HEK293 (cell line): ENCODE data around the gene ITPR3.

ENCODE experiments used
- CTCF ChIA-PET: fragments of 350-600 bp; formaldehyde crosslinking; extraction: SDS; loops from one replicate; lab custom pipeline; 2021; ENCODE audit warnings: antibody characterized with exemption; lab: Yijun Ruan, JAX
- POLR2A ChIA-PET: fragments of 300-600 bp; formaldehyde crosslinking; extraction: SDS; loops from one replicate; lab custom pipeline; 2020; ENCODE audit warnings: antibody characterized with exemption, inconsistent platforms; lab: Yijun Ruan, JAX
- H3K27ac ChIP-seq: fragments of 200-500 bp; sonication (Bioruptor generic); 2 replicates; pipeline ENCODE4 v1.5.1; 2014; ENCODE audit warnings: low read depth, low read length, control low read depth, inconsistent platforms; ENCODE audit errors: extremely low read depth
- H3K36me3 ChIP-seq, 2 experiments: fragments of 200-500 bp in 1 of 2; sonication (Bioruptor generic) in 1 of 2; 1 replicate in 1 of 2; 2 replicates in 1 of 2; pipeline ENCODE4 v1.5.1; 2014 to 2017; ENCODE audit warnings: inconsistent platforms in 2 of 2, low read length in 2 of 2; ENCODE audit not compliant: control insufficient read depth in 2 of 2, insufficient read depth in 1 of 2
- H3K4me1 ChIP-seq: fragments of 200-500 bp; sonication (Bioruptor generic); 2 replicates; pipeline ENCODE4 v1.5.1; 2014; ENCODE audit warnings: mild to moderate bottlenecking, low read length, inconsistent platforms; ENCODE audit not compliant: control insufficient read depth, insufficient read depth
- H3K4me3 ChIP-seq: 2 replicates; pipeline ENCODE4 v1.5.1; 2011; ENCODE audit warnings: low read depth, mild to moderate bottlenecking, control low read depth, low read length, moderate library complexity
- H3K9me3 ChIP-seq: fragments of 200-500 bp; sonication (Bioruptor generic); 2 replicates; pipeline ENCODE4 v1.5.1; 2014; ENCODE audit warnings: low read depth, low read length, inconsistent platforms; ENCODE audit not compliant: control insufficient read depth, insufficient read depth
- FEZF1 ChIP-seq: fragments of 450-650 bp; formaldehyde crosslinking; IDR thresholded peaks from 2 replicates; pipeline ENCODE4 v1.5.1; 2016; ENCODE audit warnings: missing biosample characterization, missing genetic modification characterization
- SCRT2 ChIP-seq: fragments of 450-650 bp; formaldehyde crosslinking; IDR thresholded peaks from 2 replicates; pipeline ENCODE4 v1.5.1; 2016; ENCODE audit warnings: missing biosample characterization, missing genetic modification characterization
- ZNF148 ChIP-seq: fragments of 450-650 bp; formaldehyde crosslinking; IDR thresholded peaks from 2 replicates; pipeline ENCODE4 v1.5.0; 2017; ENCODE audit warnings: missing biosample characterization, missing genetic modification characterization, borderline replicate concordance
- ZNF214 ChIP-seq: fragments of 450-650 bp; formaldehyde crosslinking; IDR thresholded peaks from 2 replicates; pipeline ENCODE4 v1.5.1; 2017; ENCODE audit warnings: missing biosample characterization, mild to moderate bottlenecking, missing genetic modification characterization, borderline replicate concordance
- ZNF24 ChIP-seq: fragments of 450-650 bp; formaldehyde crosslinking; IDR thresholded peaks from 2 replicates; pipeline ENCODE4 v1.5.1; 2016; ENCODE audit warnings: missing biosample characterization, missing genetic modification characterization
- ZNF266 ChIP-seq: fragments of 450-650 bp; formaldehyde crosslinking; IDR thresholded peaks from 2 replicates; pipeline ENCODE4 v1.5.1; 2016; ENCODE audit warnings: missing biosample characterization, missing genetic modification characterization, low read depth
- ZNF426 ChIP-seq: fragments of 450-650 bp; formaldehyde crosslinking; IDR thresholded peaks from 2 replicates; pipeline ENCODE4 v1.5.1; 2017; ENCODE audit warnings: missing biosample characterization, missing genetic modification characterization, mild to moderate bottlenecking, inconsistent platforms, moderate library complexity
- ZNF521 ChIP-seq: fragments of 450-650 bp; formaldehyde crosslinking; IDR thresholded peaks from 2 replicates; pipeline ENCODE4 v1.5.1; 2017; ENCODE audit warnings: missing biosample characterization, mild to moderate bottlenecking, missing genetic modification characterization
- ZNF544 ChIP-seq: fragments of 450-650 bp; formaldehyde crosslinking; IDR thresholded peaks from 2 replicates; pipeline ENCODE4 v1.5.0; 2017; ENCODE audit warnings: missing biosample characterization, missing genetic modification characterization
- ZNF548 ChIP-seq: fragments of 450-650 bp; formaldehyde crosslinking; IDR thresholded peaks from 2 replicates; pipeline ENCODE4 v1.5.1; 2016; ENCODE audit warnings: missing biosample characterization, missing genetic modification characterization
- ZNF600 ChIP-seq: fragments of 450-650 bp; formaldehyde crosslinking; IDR thresholded peaks from 2 replicates; pipeline ENCODE4 v1.5.1; 2016; ENCODE audit warnings: missing biosample characterization, missing genetic modification characterization
- ZNF791 ChIP-seq: fragments of 450-650 bp; formaldehyde crosslinking; IDR thresholded peaks from 2 replicates; pipeline ENCODE4 v1.5.1; 2016; ENCODE audit warnings: missing biosample characterization, missing genetic modification characterization
- ZNF830 ChIP-seq: fragments of 450-650 bp; IDR thresholded peaks from 2 replicates; pipeline ENCODE4 v1.5.0; 2018; ENCODE audit warnings: missing biosample characterization, missing genetic modification characterization, low read depth, mild to moderate bottlenecking, moderate library complexity
- TF ChIP-seq, protein P1 (sequence below): fragments of 450-650 bp; formaldehyde crosslinking; IDR thresholded peaks from 2 replicates; pipeline ENCODE4 v1.5.1; 2017; ENCODE audit warnings: missing biosample characterization, missing genetic modification characterization
- TF ChIP-seq, protein P2 (sequence below): fragments of 450-650 bp; formaldehyde crosslinking; IDR thresholded peaks from 2 replicates; pipeline ENCODE4 v1.5.1; 2016; ENCODE audit warnings: missing biosample characterization, missing genetic modification characterization

Gene ITPR3

DNA sequence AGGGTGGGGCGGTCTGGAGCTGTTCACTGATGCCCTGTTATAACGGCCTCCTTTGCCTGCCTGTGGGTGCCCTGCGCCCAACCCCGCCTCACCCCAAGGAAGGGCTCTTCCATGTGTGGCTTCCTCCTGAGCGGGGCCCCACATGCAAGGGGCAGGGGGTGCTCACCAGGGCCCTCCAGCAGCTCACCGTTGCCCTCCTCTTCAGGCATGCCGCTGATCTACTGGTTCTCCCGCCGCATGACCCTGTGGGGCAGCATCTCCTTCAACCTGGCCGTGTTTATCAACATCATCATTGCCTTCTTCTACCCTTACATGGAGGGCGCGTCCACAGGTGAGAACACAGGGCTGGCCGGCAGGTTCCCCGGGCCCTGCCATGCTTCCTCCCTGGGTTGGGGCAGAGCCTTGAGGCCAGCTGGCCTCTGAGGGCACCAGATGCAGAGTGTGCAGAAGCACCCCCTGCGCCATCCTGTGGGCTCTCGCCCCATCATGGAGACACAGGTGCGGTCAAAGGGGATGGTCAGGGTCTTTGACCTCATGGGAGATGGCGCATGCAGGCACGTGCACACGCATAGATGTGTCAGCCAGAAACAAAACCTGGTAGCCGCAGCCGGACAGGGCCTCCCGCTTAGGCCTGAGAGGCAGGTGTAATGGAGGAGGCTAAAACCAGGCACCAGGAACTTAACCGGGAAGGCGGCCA lies 67.5 kb downstream of the ITPR3 start (continued):
- TF ChIP-seq, protein P1, sequence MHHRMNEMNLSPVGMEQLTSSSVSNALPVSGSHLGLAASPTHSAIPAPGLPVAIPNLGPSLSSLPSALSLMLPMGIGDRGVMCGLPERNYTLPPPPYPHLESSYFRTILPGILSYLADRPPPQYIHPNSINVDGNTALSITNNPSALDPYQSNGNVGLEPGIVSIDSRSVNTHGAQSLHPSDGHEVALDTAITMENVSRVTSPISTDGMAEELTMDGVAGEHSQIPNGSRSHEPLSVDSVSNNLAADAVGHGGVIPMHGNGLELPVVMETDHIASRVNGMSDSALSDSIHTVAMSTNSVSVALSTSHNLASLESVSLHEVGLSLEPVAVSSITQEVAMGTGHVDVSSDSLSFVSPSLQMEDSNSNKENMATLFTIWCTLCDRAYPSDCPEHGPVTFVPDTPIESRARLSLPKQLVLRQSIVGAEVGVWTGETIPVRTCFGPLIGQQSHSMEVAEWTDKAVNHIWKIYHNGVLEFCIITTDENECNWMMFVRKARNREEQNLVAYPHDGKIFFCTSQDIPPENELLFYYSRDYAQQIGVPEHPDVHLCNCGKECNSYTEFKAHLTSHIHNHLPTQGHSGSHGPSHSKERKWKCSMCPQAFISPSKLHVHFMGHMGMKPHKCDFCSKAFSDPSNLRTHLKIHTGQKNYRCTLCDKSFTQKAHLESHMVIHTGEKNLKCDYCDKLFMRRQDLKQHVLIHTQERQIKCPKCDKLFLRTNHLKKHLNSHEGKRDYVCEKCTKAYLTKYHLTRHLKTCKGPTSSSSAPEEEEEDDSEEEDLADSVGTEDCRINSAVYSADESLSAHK (tag by site-specific recombination): no peak

- Histone ChIP-seq H3K9me3 (no peaks in the 10 kb centered on the region), H3K4me3 (no peak overlapping the region), H3K27ac (no peak overlapping the region), H3K36me3 (peaks cover 4 to 84% of the 10 kb centered on the region in 2 experiments; a peak in 2 of 3 replicates), H3K4me1 (no peaks in the 10 kb centered on the region)
- CTCF ChIA-PET: interaction anchor here (3.9 kb wide), 1 partner anchor 12 kb away, joined by 29 read pairs; no protein-coding TSS in a partner anchor
- POLR2A ChIA-PET: no interaction called here
- TF ChIP-seq SCRT2 (peak; percentile 76), ZNF214 (no peak)
These were observed 68.0 kb downstream of the ITPR3 start for GRCh38 chr6:33689148-33689494.

DNA sequence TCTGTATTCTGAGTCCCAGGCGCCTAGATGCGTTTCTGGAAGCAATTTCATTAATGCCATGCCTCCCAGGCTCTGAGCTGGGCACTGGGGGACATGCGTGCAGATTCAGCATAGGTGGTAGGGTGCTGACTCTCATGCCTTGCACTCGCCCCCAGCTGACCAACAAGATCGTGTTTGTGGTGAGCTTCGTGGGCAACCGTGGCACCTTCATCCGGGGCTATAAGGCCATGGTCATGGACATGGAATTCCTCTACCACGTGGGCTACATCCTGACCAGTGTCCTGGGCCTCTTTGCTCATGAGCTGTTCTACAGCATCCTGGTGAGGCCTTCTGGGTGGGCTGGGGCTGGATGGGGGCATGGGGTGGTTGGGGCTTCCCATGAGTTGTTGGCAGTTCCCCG lies 68.8 kb downstream of the ITPR3 start:
- no peaks in the 10 kb centered on the region for H3K4me1 ChIP-seq
- H3K36me3 ChIP-seq: peaks cover 0 to 79% of the 10 kb centered on the region in 2 experiments; a peak in 2 of 3 replicates
- POLR2A ChIA-PET: interaction anchor here (0.9 to 1.0 kb wide), 2 partner anchors 11 to 22 kb away, joined by 3 read pairs; partner anchors contain the start of gene UQCC2
- H3K9me3 ChIP-seq: no peaks in the 10 kb centered on the region
- no peak overlapping the region for H3K27ac ChIP-seq
- CTCF ChIA-PET: interaction anchor here (0.6 to 3.9 kb wide), 3 partner anchors 12 to 179 kb away, joined by 5 to 29 read pairs (median 6); no protein-coding TSS in a partner anchor
- no peak for TF ChIP-seq FEZF1 (tag by site-specific recombination)
- TF ChIP-seq ZNF548 (tag by site-specific recombination): no peak
- TF ChIP-seq ZNF600: no peak
- no peak for TF ChIP-seq ZNF830 (tag by site-specific recombination)
- TF ChIP-seq, protein P2, sequence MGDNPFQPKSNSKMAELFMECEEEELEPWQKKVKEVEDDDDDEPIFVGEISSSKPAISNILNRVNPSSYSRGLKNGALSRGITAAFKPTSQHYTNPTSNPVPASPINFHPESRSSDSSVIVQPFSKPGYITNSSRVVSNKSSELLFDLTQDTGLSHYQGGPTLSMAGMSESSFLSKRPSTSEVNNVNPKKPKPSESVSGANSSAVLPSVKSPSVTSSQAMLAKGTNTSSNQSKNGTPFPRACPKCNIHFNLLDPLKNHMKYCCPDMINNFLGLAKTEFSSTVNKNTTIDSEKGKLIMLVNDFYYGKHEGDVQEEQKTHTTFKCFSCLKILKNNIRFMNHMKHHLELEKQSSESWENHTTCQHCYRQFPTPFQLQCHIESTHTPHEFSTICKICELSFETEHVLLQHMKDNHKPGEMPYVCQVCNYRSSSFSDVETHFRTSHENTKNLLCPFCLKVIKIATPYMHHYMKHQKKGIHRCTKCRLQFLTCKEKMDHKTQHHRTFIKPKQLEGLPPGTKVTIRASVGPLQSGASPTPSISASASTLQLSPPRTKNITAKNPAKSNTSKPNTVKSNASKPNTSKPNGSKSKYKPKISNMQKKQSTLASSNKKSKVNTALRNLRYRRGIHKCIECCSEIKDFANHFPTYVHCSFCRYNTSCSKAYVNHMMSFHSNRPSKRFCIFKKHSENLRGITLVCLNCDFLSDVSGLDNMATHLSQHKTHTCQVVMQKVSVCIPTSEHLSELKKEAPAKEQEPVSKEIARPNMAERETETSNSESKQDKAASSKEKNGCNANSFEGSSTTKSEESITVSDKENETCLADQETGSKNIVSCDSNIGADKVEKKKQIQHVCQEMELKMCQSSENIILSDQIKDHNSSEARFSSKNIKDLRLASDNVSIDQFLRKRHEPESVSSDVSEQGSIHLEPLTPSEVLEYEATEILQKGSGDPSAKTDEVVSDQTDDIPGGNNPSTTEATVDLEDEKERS (tag by site-specific recombination): no peak
- TF ChIP-seq ZNF148 (tag by site-specific recombination): no peak
- H3K4me3 ChIP-seq: no peak overlapping the region

- no peaks in the 10 kb centered on the region for H3K4me1 ChIP-seq
- no peaks in the 10 kb centered on the region for H3K9me3 ChIP-seq
- POLR2A ChIA-PET: interaction anchor here (1.0 kb wide), 1 partner anchor 21 kb away, joined by 3 read pairs; the partner anchor contains the start of gene UQCC2
- CTCF ChIA-PET: interaction anchor here (0.5 to 3.9 kb wide), 3 partner anchors 11 to 319 kb away, joined by 3 to 29 read pairs (median 6); no protein-coding TSS in a partner anchor
- H3K27ac ChIP-seq: no peak overlapping the region
- H3K36me3 ChIP-seq: peaks cover 0 to 79% of the 10 kb centered on the region in 2 experiments; a peak in 1 of 3 replicates
- no peak overlapping the region for H3K4me3 ChIP-seq
- TF ChIP-seq ZNF426 (tag by site-specific recombination): no peak
- no peak for TF ChIP-seq ZNF544 (tag by site-specific recombination)
- no peak for TF ChIP-seq ZNF24 (tag by site-specific recombination)
- TF ChIP-seq ZNF266 (tag by site-specific recombination): no peak
- no peak for TF ChIP-seq ZNF521
- TF ChIP-seq ZNF791 (tag by site-specific recombination): no peak
These were observed 69.6 kb downstream of the ITPR3 start for GRCh38 chr6:33690766-33691165.
